ENCODE results near the gene ANAPC1.
"Not testable (repeated sequence)": the region's sequence is repeated elsewhere in the genome, so short reads cannot be mapped to it uniquely, and the experiment has no call there.

The ANAPC1 gene

DNA sequence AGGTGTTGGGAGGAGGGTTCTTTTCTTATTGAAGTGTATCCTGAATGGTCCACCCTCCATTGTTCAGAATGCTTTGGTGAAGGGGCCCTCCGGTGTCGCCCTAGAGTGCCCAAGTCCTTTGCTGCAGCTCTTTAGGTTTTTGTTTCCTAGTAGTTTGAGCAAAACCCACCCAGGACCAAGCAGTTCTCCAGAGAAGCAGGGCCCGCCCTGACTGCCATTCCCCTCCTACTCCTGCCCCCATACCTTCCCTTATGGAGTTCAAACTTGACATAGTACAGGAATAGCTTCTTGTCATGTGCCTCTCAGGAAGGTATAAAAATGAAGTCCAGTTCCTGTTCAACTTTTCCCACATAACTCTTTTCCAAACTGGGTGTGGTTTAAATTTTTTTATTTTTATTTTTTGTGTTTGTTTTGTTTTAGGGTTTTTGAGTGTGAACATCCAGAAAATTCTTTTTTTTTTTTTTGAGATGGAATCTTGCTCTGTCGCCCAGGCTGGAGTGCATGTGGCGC is 20.0 kb upstream of the ANAPC1 start:
- no peak for DNase-seq

GRCh38 chr2:111903516-111903915 is 19.5 kb upstream of the ANAPC1 start:
- DNase-seq, result no peak

- DNase-seq, result no peak
Measured at GRCh38 chr2:111900859-111901258, 16.9 kb upstream of the ANAPC1 start.

GRCh38 chr2:111898703-111899514 is 14.9 kb upstream of the ANAPC1 start:
- DNase-seq, result peak; percentile 3 to 11

DNA sequence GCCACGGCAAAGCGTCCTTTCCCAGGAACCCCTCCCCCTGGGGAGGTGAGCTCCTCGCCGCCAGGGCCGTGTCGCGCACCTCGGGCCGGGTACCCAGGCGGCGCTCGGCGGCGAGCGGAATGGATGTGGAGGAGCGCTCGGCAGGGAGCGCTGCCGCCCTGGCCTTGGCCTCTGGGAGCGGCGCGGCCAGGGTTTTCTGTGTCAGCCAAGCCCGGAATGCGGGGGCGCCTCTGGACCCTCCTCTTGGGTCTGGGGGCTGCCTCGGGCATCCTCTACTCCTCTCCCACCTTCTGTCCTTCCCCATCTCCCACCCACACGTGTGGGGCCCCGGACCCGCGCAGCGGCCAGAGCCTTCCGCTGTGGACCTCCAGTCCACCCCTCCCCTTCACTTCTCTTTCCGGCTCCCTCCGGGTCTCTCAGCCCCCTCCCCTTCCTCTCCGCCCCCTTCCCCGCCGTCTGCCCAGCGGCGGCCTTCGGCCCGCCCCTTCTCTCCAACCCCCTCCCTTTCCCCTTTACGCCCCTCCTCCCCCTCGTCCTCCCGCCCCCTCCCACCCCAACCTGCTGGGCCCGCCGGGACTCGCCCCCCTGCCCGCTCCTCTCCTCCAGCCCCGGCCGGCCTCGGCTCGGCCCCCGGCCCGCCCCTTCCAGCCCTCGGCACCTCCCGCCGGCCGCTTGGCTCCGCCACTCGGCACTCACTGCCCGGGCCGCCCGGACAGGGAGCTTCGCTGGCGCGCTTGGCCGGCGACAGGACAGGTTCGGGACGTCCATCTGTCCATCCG is 14.1 kb upstream of the ANAPC1 start, which contains the start of gene MERTK:
Gene MERTK, plus strand, starts transcription at position 684 of the 779 bp plus-strand sequence. CDS start 129 bp downstream, outside the sequence.
- DNase-seq, result peak; percentile 52 to 63

DNA sequence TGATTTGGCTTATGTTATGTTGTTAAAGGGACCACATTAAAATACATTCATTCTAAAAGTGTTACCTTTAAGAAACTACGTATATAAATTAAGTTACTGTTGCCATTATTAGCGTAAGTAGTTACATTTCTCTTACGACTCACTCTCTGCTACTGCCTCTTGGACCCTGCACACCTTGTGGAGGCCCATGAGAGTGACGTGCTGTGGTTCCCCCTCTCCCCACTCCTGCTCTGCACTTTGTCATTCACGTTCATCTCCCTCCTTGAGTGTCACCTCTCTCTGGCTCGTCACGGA is 13.6 kb upstream of the ANAPC1 start:
- DNase-seq, result no peak

DNA sequence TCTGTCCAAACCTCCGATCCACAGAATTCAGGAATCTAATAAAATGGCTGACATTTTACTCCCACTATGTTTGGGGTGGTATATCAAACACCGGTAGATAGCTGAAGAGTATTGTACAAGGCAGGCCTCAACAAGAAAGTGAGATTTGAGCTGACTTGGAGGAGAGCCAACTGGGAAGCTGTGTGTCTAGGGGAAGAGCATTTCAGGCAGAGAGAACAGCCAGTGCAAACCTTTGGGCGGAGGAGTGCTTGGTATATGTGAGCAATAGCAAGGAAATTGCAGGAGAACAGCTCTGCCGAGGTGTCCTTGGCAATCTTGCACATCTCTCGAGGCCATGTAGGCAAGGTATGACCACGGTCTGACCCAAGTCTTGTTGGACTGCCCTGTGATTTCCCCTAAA is 12.6 kb upstream of the ANAPC1 start:
- no peak for DNase-seq

DNA sequence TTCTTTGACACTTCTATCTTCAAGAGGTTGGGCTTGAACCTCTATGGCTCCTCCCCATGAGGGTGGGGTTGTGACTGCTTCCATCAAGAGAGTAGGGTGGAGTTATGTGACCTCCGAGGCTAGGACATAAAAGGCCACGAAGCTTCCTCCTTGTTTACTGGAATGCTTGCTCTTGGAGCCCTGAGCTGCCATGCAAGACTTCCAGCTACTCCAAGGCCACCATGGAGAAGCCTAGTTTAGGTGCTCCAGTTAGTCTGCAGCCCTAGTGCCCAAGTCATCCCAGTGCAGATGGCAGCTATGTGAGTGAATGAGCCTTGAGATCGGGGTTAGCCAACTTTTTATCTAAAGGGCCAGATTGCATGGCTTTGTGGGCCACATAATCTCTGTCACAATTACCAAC is 12.0 kb upstream of the ANAPC1 start:
- DNase-seq, result no peak

DNA sequence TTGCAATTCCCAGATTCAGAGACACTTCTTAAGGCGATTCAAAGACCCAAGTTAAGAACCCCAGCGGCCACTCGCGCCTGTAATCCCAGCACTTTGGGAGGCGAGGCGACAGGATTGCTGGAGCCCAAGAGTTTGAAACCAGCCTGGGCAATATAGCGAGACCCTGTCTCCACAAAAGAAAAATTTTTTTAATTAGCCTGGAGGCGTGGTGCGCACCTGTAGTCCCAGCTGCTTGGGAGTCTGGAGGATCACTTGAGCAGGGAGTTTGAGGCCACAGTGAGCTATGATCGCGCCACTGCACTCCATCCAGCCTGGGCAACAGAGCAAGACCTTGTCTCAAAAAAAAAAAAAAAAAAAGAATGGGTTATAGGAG is 585 bp upstream of the ANAPC1 start:
- DNase-seq, result no peak

DNA sequence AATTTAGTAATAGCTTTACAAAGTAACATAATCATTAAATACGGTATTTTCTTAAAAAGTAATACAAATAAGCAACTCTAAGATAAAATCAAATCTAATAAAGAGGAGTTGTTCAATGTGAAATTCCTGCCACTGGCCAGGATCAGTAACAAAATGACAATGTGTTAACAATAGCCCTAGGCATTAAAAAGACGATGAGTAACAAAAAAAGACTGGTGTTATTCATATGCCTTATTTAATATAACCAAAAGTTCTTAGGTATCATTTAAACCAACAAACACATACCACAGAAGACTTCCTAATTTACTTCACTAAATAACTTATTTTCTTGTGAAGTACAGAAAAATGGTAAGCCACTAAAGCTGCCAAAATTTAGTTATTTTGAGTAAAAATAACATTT is 11.2 kb downstream of the ANAPC1 start:
- not testable (repeated sequence) for DNase-seq

DNA sequence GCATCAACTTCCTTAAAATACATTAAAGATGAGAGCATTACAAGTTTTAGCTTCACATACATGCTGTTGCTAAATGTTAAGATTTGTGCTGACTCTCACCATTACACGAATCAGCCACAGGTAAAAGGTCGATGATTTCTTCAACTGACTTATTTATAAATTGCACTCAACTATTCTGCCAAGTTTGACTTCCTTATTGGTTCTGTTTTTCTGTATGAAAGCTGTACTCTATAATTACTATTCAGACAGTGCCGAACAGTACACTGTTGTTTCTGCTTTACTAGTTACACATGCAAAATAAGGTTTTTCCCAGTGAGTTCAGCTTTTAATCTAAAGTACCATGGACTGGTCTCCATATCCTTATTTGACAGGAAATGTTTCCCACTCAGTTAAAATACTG is 18.9 kb downstream of the ANAPC1 start:
- not testable (repeated sequence) for DNase-seq

GRCh38 chr2:111860005-111860404 is 24.0 kb downstream of the ANAPC1 start:
- not testable (repeated sequence) for DNase-seq

DNA sequence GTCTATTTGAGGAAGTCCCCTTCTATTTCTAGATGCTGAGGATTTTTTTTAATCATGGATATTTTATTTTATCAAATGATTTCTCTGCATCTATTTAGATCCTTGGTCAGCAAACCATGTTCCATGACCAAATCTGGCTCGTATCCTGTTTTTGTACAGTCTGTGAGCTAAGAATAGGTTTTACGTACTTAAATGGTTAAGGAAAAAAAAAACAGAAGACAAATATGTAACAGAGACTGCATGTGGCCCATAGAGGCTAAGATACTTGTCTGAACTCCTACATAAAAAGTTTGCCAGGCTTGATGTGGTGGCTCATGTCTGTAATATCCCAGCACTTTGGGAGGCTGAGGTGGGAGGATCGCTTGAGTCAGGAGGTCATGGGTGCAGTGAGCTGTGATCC is 31.4 kb downstream of the ANAPC1 start:
- not testable (repeated sequence) for DNase-seq

DNA sequence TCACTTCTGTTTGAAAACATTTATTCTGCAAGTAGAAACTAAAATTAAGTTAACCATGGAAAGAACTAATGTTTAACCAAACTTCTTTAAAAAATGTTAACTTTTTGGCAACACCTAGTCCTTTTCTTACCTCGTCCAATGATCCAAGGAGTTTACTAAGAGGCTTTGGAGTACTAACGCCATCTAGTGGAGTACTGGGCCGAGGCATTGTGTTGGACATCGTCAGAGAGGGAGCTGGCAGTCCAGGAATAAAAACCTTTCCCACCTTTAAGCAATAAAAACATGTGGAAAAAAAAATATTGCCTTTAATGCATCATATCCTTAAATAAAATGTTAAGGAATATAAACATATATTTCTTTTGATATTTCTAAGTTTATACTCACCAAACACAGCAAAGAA is 33.3 kb downstream of the ANAPC1 start:
- DNase-seq, result peak; percentile 2 to 34

DNA sequence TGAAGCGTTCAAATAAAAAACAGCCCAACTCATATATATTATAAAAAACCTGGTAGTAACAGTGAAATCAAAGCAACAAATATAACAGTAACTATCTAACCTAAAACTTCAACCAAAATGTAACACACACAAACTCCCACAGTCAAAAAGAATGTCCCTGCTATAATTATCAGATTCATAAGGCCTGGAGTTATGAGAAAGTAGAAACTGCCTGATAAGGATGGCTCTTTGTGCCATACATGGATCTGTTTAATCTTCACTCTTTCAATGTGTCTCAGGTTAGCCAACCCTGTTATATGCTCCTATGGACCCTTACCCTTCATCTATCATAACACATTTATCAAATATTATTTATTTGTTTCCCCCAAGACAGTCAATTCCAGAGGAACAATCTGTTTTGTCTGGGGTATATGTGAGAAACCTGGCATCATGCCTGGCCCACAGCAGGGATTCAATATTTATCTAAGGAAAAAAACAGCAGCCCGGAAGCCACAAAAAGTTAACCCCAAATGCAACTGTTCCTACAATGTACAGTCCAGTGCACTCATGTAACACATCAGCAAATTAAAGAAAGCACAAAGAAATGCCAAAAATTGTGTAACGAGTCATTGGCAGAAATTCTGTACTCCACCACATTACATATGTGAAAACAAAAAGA is 44.2 kb downstream of the ANAPC1 start:
- DNase-seq, result not testable (repeated sequence)

DNA sequence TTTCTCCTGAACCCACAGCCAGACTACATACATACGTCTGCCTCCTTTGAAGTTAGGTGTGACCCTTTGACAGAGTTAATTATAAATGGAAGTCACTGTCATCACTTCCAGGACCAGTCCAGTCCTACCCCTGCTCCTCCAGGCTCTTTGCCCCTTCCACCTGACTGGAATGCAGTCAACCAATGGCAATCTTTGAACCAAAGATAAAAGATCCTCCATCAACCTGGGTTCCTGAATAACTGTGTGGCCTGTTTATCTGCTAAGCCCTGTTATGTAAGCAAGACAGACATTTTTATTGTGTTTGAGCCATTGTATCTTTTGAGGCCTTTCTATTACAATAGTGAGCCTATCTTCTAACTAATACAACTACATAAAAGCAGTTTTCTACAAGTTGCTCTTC is 45.0 kb downstream of the ANAPC1 start:
- not testable (repeated sequence) for DNase-seq

DNA sequence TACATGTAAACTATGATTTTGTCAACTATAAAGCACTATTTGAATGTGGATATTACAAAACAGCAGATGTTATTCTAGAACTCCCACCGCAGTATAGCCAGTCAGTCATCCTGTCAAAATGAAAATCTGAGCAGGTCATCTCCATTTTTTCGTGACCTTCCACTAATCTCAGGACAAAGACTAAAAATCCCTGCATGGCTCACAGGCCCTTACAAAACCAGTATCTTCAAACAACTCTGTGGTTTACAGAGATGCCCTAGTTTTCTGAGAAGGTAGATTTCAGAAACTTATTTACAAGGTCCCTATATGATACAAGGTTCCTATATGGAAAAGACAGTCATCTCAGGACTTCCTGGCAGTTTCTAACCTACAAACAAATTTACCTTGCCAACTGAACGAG is 49.8 kb downstream of the ANAPC1 start:
- DNase-seq, result not testable (repeated sequence)

DNA sequence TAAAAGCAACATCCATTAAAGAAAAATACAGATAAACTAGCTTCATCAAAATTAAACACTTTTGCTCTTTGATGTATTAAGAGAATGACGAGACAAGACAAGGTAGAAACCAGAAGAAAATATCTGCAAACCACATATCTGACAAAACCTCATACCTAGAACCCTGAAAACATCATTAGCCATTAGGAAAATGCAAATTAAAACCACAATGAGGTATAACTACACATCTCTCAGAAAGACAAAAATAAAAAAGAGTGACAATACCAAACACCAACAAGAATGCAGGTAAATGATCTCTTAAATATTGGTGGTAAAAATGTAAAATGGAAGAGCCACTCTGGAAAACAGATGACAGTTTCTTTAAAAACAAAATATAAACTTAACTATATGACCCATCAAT is 53.5 kb downstream of the ANAPC1 start:
- DNase-seq, result not testable (repeated sequence)

DNA sequence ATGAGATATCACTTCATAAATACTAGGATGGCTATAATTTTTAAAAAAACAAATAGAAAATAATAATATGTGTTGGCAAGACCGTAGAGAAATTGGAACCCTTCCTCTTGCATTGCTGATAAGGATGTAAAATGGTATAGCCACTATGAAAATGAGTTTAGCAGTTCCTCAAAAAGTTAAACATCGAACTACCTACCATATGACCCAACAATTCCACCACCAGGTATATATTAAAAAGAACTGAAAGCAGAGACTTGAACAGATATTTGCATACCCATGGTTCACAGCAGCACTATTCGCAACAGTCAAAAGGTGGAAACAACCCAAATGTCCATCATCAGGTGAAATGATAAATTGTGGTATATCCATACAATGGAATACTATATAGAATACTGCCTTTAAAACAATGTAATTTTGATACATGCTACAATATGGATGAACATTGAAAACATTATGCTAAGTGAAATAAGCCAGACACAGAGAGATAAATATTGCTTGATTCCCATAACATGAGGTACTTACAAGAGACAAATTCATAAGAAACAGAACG is 55.7 kb downstream of the ANAPC1 start:
- not testable (repeated sequence) for DNase-seq

GRCh38 chr2:111812970-111813622 is 70.9 kb downstream of the ANAPC1 start:
- not testable (repeated sequence) for DNase-seq

- DNase-seq, result not testable (repeated sequence)
Measured at GRCh38 chr2:111790633-111791032, 93.4 kb downstream of the ANAPC1 start.

DNA sequence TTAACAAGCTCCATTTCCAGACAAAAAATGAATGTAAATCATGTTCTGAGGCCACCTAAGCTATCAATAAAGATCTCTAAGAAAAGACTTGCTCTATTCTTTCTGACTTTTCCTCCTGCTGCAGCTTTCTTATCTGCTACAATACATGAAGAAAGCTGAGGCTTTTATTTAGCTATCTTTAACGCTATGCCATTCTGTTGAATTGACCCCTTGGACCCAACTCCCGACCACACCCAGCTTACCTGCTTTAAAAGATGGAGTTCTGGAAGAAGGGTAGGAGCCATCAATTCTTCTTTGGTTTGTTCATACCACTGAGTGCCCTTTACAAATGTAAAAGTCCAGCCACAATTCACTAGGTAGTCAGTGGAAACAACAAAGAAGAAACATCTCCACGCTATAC is 99.9 kb downstream of the ANAPC1 start:
- not testable (repeated sequence) for DNase-seq

- DNase-seq, result not testable (repeated sequence)
Measured at GRCh38 chr2:111782195-111782594, 101.8 kb downstream of the ANAPC1 start.

All from stimulated activated CD4-positive, alpha-beta T cell treated with anti-CD3 and anti-CD28 coated beads, Interleukin-2, amount 100 ng/mL, for 48 hours (primary cell).